Upper lobe of right lung (tissue), 1 donor: Measurements from ENCODE around the gene CD1D. TPM values are rescaled to one million over a fixed set of nuclear protein-coding genes. Genes with fewer than 3 reads are reported as not detected.

Source experiments
- ATAC-seq: fragments of 200-7000 bp; cut with Tn5 transposase; one replicate; pipeline ENCODE4 v1.9.1; 2020; ENCODE audit warnings: mild to moderate bottlenecking, moderate library complexity
- DNase-seq: peaks from one replicate; pipeline ENCODE4 v3.0.0-alpha.2; 2020
- H3K27ac ChIP-seq: fragments of 200-600 bp; one replicate; pipeline ENCODE4 v1.8.0; 2022
- H3K27me3 ChIP-seq: fragments of 200-600 bp; one replicate; pipeline ENCODE4 v1.8.0; 2022; ENCODE audit warnings: mild to moderate bottlenecking
- H3K36me3 ChIP-seq: fragments of 200-600 bp; one replicate; pipeline ENCODE4 v1.8.0; 2022
- H3K4me1 ChIP-seq: fragments of 200-600 bp; one replicate; pipeline ENCODE4 v1.8.0; 2022
- H3K4me3 ChIP-seq: fragments of 200-600 bp; one replicate; pipeline ENCODE4 v1.8.0; 2022; ENCODE audit warnings: mild to moderate bottlenecking
- H3K9me3 ChIP-seq: fragments of 200-600 bp; one replicate; pipeline ENCODE4 v1.8.0; 2022
- CTCF ChIP-seq: fragments of 200-600 bp; IDR thresholded peaks from one replicate; pipeline ENCODE4 v1.8.0; 2022; ENCODE audit warnings: antibody characterized with exemption
- intact Hi-C: fragments of 100-400 bp; cut with DNase I; formaldehyde crosslinking; loops from one replicate; pipeline ENCODE4 v1.11.0; 2022
- total RNA-seq: library from RNA; stranded (reverse); fragmentation: NEBNext Ultra II Directional; extraction: Animal tissue kit (Norgen Biotek cat#: 25700); gene quantifications from one replicate; pipeline ENCODE4 v1.2.1, GENCODE V29; 2021
- donor health status: DM: no; HTN: yes; CAD: no; lungs with severe emphysema.

CD1D gene
- total RNA-seq, 1 donor from 2014 or later, result 5.3 TPM

DNA sequence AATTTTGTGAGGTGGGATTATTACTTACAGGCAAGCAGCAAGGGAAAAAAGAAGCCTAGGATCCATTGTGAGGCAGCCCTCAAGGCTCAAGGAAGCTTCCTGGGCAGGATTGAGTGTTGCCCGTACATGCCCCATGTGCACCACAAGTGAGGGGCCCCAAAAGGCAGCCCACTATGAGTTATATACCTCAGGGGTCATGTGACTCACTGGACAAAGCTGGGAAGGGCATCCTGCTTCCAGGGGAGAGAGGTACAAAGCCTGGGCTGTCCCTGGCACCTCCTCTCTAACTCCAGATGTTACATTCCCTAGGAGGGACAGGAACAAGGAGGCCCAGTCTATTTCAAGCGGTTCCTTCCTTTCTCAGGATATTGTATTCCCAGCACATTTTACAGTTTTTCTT lies 34.0 kb upstream of the CD1D start:
- Histone ChIP-seq H3K36me3 (no peaks in the 10 kb centered on the region), H3K9me3 (no peaks in the 10 kb centered on the region), H3K27ac (no peak overlapping the region), H3K4me3 (no peak overlapping the region), H3K4me1 (peaks cover 18% of the 10 kb centered on the region), H3K27me3 (no peaks in the 10 kb centered on the region)
- intact Hi-C loops, result no loop called here
- no peak for DNase-seq
- TF ChIP-seq CTCF, result no peak
- ATAC-seq, result no peak

GRCh38 chr1:158147401-158147800 lies 33.3 kb upstream of the CD1D start:
- peaks cover 18% of the 10 kb centered on the region for H3K4me1 ChIP-seq
- intact Hi-C loops, result no loop called here

GRCh38 chr1:158147869-158148268 lies 32.8 kb upstream of the CD1D start:
- no peaks in the 10 kb centered on the region for H3K27me3 ChIP-seq
- ATAC-seq, result peak; percentile 19
- no peak overlapping the region for H3K4me3 ChIP-seq
- intact Hi-C loops, result no loop called here
- no peak for DNase-seq
- no peaks in the 10 kb centered on the region for H3K9me3 ChIP-seq
- no peaks in the 10 kb centered on the region for H3K36me3 ChIP-seq
- H3K4me1 ChIP-seq, result peaks cover 18% of the 10 kb centered on the region
- no peak for TF ChIP-seq CTCF
- H3K27ac ChIP-seq, result peak overlapping the region; percentile 76

More at GRCh38 chr1:158147401-158147800, 33.3 kb upstream of the CD1D start:
- H3K27me3 ChIP-seq, result no peaks in the 10 kb centered on the region
- ATAC-seq (no peak), DNase-seq (no peak)
- no peak overlapping the region for H3K27ac ChIP-seq
- H3K36me3 ChIP-seq, result no peaks in the 10 kb centered on the region
- no peak for TF ChIP-seq CTCF
- no peak overlapping the region for H3K4me3 ChIP-seq
- no peaks in the 10 kb centered on the region for H3K9me3 ChIP-seq

- no peak for DNase-seq
- no peak for TF ChIP-seq CTCF
- no peak overlapping the region for H3K4me3 ChIP-seq
- peaks cover 18% of the 10 kb centered on the region for H3K4me1 ChIP-seq
- no peaks in the 10 kb centered on the region for H3K27me3 ChIP-seq
- H3K27ac ChIP-seq, result peak overlapping the region; percentile 76
- H3K36me3 ChIP-seq, result no peaks in the 10 kb centered on the region
- peak; percentile 21 for ATAC-seq
- intact Hi-C loops, result no loop called here
- H3K9me3 ChIP-seq, result no peaks in the 10 kb centered on the region
Measured at GRCh38 chr1:158148468-158148867, 32.2 kb upstream of the CD1D start.

- intact Hi-C loops, result no loop called here
- Histone ChIP-seq H3K36me3 (no peaks in the 10 kb centered on the region), H3K27ac (peak overlapping the region; percentile 76), H3K27me3 (no peaks in the 10 kb centered on the region), H3K9me3 (no peaks in the 10 kb centered on the region), H3K4me3 (peak overlapping the region; percentile 45), H3K4me1 (peaks cover 18% of the 10 kb centered on the region)
- no peak for DNase-seq
- ATAC-seq, result no peak
- no peak for TF ChIP-seq CTCF
Measured at GRCh38 chr1:158149175-158149574, 31.5 kb upstream of the CD1D start.
